GM12874 (cell line): ENCODE data around the gene KCNK2.

Source experiments
- CTCF ChIP-seq: IDR thresholded peaks from 2 replicates; pipeline ENCODE4 v1.5.1; 2011; ENCODE audit warnings: low read depth, mild to moderate bottlenecking, control low read depth, low read length, moderate library complexity; ENCODE audit not compliant: insufficient read depth

Gene KCNK2

GRCh38 chr1:215095524-215095923 is 13.0 kb downstream of the KCNK2 start:
- TF ChIP-seq CTCF: no peak

- no peak for TF ChIP-seq CTCF
Measured at GRCh38 chr1:215101511-215101910, 19.0 kb downstream of the KCNK2 start.

GRCh38 chr1:215104283-215104682 is 21.7 kb downstream of the KCNK2 start:
- TF ChIP-seq CTCF: no peak

- no peak for TF ChIP-seq CTCF
Measured at GRCh38 chr1:215106067-215106466, 23.5 kb downstream of the KCNK2 start.

- no peak for TF ChIP-seq CTCF
Measured at GRCh38 chr1:215109171-215109570, 26.6 kb downstream of the KCNK2 start.

- TF ChIP-seq CTCF: no peak
Measured at GRCh38 chr1:215111916-215112315, 29.4 kb downstream of the KCNK2 start.

GRCh38 chr1:215113776-215114153 is 31.2 kb downstream of the KCNK2 start:
- no peak for TF ChIP-seq CTCF
